SU-DHL-6 (cell line): ENCODE measurements around the gene TTC12.

Experiments
- EZH2phosphoT487 ChIP-seq: fragments of 200-600 bp; sonication (generic), shearing (Covaris generic); conservative IDR thresholded peaks from 2 replicates; pipeline ENCODE4 v1.6.1; 2018; ENCODE audit warnings: mild to moderate bottlenecking, antibody characterized with exemption, low read length, moderate library complexity, mixed read lengths
- TF ChIP-seq, protein P1 (sequence below): fragments of 200-600 bp; sonication (generic); IDR thresholded peaks from one replicate; pipeline ENCODE4 v1.5.1; 2017; ENCODE audit warnings: antibody characterized with exemption, mild to moderate bottlenecking, low read length, moderate library complexity; ENCODE audit not compliant: insufficient read depth, poor library complexity, severe bottlenecking

DNA sequence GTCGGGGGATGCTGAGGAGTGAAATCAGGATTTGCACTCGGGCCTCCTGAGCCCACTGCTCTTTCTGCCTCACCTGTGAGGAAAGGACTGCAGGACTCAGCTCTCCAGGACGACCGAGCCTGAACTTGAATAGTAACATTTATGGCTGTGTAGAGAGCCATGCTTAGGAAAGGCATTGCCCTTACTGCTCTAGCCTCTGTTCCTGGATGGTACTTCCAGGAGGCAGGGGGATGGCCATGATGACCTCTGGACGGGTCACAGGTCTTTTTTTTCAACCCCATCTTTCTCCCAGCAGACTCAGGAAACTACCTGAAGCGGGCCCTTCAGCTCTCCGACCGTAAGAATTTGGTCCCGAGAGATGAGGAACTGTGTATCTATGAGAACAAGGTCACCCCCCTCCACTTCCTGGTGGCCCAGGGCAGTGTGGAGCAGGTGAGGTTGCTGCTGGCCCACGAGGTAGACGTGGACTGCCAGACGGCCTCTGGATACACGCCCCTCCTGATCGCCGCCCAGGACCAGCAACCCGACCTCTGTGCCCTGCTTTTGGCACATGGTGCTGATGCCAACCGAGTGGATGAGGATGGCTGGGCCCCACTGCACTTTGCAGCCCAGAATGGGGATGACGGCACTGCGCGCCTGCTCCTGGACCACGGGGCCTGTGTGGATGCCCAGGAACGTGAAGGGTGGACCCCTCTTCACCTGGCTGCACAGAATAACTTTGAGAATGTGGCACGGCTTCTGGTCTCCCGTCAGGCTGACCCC is 84.5 kb downstream of the TTC12 start:
- TF ChIP-seq, protein P1, sequence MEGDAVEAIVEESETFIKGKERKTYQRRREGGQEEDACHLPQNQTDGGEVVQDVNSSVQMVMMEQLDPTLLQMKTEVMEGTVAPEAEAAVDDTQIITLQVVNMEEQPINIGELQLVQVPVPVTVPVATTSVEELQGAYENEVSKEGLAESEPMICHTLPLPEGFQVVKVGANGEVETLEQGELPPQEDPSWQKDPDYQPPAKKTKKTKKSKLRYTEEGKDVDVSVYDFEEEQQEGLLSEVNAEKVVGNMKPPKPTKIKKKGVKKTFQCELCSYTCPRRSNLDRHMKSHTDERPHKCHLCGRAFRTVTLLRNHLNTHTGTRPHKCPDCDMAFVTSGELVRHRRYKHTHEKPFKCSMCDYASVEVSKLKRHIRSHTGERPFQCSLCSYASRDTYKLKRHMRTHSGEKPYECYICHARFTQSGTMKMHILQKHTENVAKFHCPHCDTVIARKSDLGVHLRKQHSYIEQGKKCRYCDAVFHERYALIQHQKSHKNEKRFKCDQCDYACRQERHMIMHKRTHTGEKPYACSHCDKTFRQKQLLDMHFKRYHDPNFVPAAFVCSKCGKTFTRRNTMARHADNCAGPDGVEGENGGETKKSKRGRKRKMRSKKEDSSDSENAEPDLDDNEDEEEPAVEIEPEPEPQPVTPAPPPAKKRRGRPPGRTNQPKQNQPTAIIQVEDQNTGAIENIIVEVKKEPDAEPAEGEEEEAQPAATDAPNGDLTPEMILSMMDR, result no peak
- no peak for TF ChIP-seq EZH2phosphoT487
